CD14-positive monocyte (primary cell): ENCODE results near the gene METTL25B. TPM values are rescaled to one million over a fixed set of nuclear protein-coding genes. Genes with fewer than 3 reads are reported as not detected.

Source experiments
- DNase-seq, 3 donors: peaks; one replicate each; pipeline ENCODE4 v3.0.0-alpha.2; 2011 to 2022
- H2AFZ ChIP-seq: 2 replicates; pipeline ENCODE4 v1.6.0; 2012; ENCODE audit warnings: mild to moderate bottlenecking, low read depth, low read length, inconsistent platforms; ENCODE audit not compliant: insufficient read depth, poor library complexity, severe bottlenecking
- H3K27ac ChIP-seq, 2 donors: 1 replicate in 1 of 2; 2 replicates in 1 of 2; pipeline ENCODE4 v1.5.1; 2012 to 2013; ENCODE audit warnings: low read length in 2 of 2, control low read depth in 1 of 2, inconsistent platforms in 1 of 2, low read depth in 1 of 2, mild to moderate bottlenecking in 1 of 2
- H3K27me3 ChIP-seq, 2 donors: one replicate each; pipeline versions ENCODE4 v1.6.0 to v1.6.1; 2011 to 2013; ENCODE audit warnings: low read length in 2 of 2; ENCODE audit not compliant: control insufficient read depth in 2 of 2, insufficient read depth in 2 of 2
- H3K36me3 ChIP-seq, 2 donors: replicated peaks in 1 of 2; 1 replicate in 1 of 2; 2 replicates in 1 of 2; pipeline versions ENCODE4 v1.5.1 to v1.6.1; 2012 to 2013; ENCODE audit warnings: low read length in 2 of 2, control low read depth in 1 of 2, inconsistent platforms in 1 of 2, mild to moderate bottlenecking in 1 of 2; ENCODE audit not compliant: insufficient read depth in 2 of 2, control insufficient read depth in 1 of 2
- H3K4me1 ChIP-seq, 2 donors: 1 replicate in 1 of 2; 2 replicates in 1 of 2; pipeline versions ENCODE4 v1.5.1 to v1.6.1; 2012 to 2013; ENCODE audit warnings: low read length in 2 of 2, control low read depth in 1 of 2, inconsistent platforms in 1 of 2, mild to moderate bottlenecking in 1 of 2, moderate library complexity in 1 of 2; ENCODE audit not compliant: insufficient read depth in 2 of 2, control insufficient read depth in 1 of 2
- H3K4me2 ChIP-seq: replicated peaks from 2 replicates; pipeline ENCODE3; 2012; ENCODE audit warnings: low read length, moderate library complexity, mild to moderate bottlenecking; ENCODE audit not compliant: poor library complexity, severe bottlenecking; ENCODE audit errors: extremely low read depth
- H3K4me3 ChIP-seq, 3 experiments: fragments of 200-600 bp in 1 of 3; sonication (generic) in 1 of 3; replicated peaks in 1 of 3; 1 replicate in 2 of 3; 2 replicates in 1 of 3; pipeline ENCODE4 v1.5.1; 2011 to 2013; ENCODE audit warnings: low read length in 3 of 3, mild to moderate bottlenecking in 3 of 3, control low read depth in 2 of 3, low read depth in 2 of 3, inconsistent platforms in 1 of 3, moderate library complexity in 1 of 3
- H3K79me2 ChIP-seq: 2 replicates; pipeline ENCODE4 v1.6.0; 2012; ENCODE audit warnings: mild to moderate bottlenecking, control low read depth, inconsistent platforms, low read length, moderate library complexity; ENCODE audit not compliant: insufficient read depth
- H3K9ac ChIP-seq: 2 replicates; pipeline ENCODE4 v1.6.0; 2017; ENCODE audit warnings: low read length, mild to moderate bottlenecking; ENCODE audit not compliant: insufficient read depth, poor library complexity, severe bottlenecking
- H3K9me3 ChIP-seq, 2 donors: replicated peaks in 1 of 2; 1 replicate in 1 of 2; 2 replicates in 1 of 2; pipeline versions ENCODE4 v1.5.1 to v1.6.1; 2012 to 2013; ENCODE audit warnings: low read length in 2 of 2, control low read depth in 1 of 2; ENCODE audit not compliant: control insufficient read depth in 1 of 2, insufficient read depth in 1 of 2
- H4K20me1 ChIP-seq: 2 replicates; pipeline ENCODE4 v1.6.0; 2012; ENCODE audit warnings: mild to moderate bottlenecking, low read length, control low read depth, moderate library complexity; ENCODE audit not compliant: insufficient read depth
- H3K27ac Mint-ChIP-seq, 7 donors: one replicate each; pipeline ENCODE4 v1.8.0; 2020; ENCODE audit warnings: mild to moderate bottlenecking in 7 of 7, mixed read lengths in 7 of 7, moderate library complexity in 6 of 7, inconsistent platforms in 2 of 7
- H3K27me3 Mint-ChIP-seq, 3 donors: one replicate each; pipeline ENCODE4 v1.8.0; 2021 to 2022; ENCODE audit warnings: low read depth in 3 of 3, mild to moderate bottlenecking in 3 of 3, mixed read lengths in 3 of 3, moderate library complexity in 3 of 3, inconsistent platforms in 1 of 3
- H3K36me3 Mint-ChIP-seq, 2 donors: one replicate each; pipeline ENCODE4 v1.8.0; 2020; ENCODE audit warnings: mixed read lengths in 2 of 2, inconsistent platforms in 1 of 2, mild to moderate bottlenecking in 1 of 2
- H3K4me1 Mint-ChIP-seq: one replicate; pipeline ENCODE4 v1.8.0; 2020; ENCODE audit warnings: mild to moderate bottlenecking, mixed read lengths
- H3K4me3 Mint-ChIP-seq, 2 donors: one replicate each; pipeline ENCODE4 v1.8.0; 2020; ENCODE audit warnings: mild to moderate bottlenecking in 2 of 2, mixed read lengths in 2 of 2, moderate library complexity in 1 of 2
- H3K9me3 Mint-ChIP-seq, 7 donors: one replicate each; pipeline ENCODE4 v1.8.0; 2020 to 2022; ENCODE audit warnings: mixed read lengths in 7 of 7, mild to moderate bottlenecking in 6 of 7, moderate library complexity in 6 of 7, inconsistent platforms in 2 of 7
- CTCF ChIP-seq: fragments of 200-600 bp; IDR thresholded peaks from one replicate; pipeline ENCODE4 v1.8.0; 2022; ENCODE audit warnings: antibody characterized with exemption, mild to moderate bottlenecking
- WGBS: methylation state at CpG from one replicate; pipeline ENCODE4 v1.1.5; 2013; ENCODE audit warnings: missing lambda C conversion rate; ENCODE audit not compliant: insufficient coverage; 5-methylcytosine and 5-hydroxymethylcytosine counted together
- intact Hi-C, 2 donors: fragments of 100-400 bp; cut with micrococcal nuclease; formaldehyde crosslinking; loops; one replicate each; pipeline versions ENCODE4 v1.15.0 to v1.15.1; 2023
- polyA plus RNA-seq, 3 donors: library from polyadenylated mRNA; depleted of rRNA in 1 of 3; unstranded in 2 of 3; stranded (reverse) in 1 of 3; fragments of 300-500 nt in 2 of 3; fragments of >200 nt in 1 of 3; fragmentation: Illumina TruSeq in 2 of 3; gene quantifications; 1 replicate in 2 of 3; 2 replicates in 1 of 3; pipeline ENCODE4 v1.2.3, GENCODE V29; 2012 to 2021

The METTL25B gene
- polyA plus RNA-seq, 3 donors = 4.6 to 49.3 (median 4.8) TPM

- peak in 1 of 3 donors; percentile 30 for DNase-seq
- Mint-ChIP-seq H3K27ac (peak overlapping the region; percentile 87 to 98 (median 94)), H3K9me3 (no peaks in the 10 kb centered on the region), H3K36me3 (peaks cover 11 to 14% of the 10 kb centered on the region in 2 donors), H3K4me3 (peak overlapping the region; percentile 88 to 97), H3K4me1 (peaks cover 77% of the 10 kb centered on the region), H3K27me3 (peaks cover 0 to 2% (median 0%) of the 10 kb centered on the region in 3 donors)
- Histone ChIP-seq H3K4me2 (peak overlapping the region; percentile 91), H3K9me3 (no peaks in the 10 kb centered on the region), H3K27me3 (no peaks in the 10 kb centered on the region), H4K20me1 (peaks cover 45% of the 10 kb centered on the region), H3K27ac (peak overlapping the region; percentile 89 to 91), H3K9ac (peak overlapping the region; percentile 80), H3K4me1 (peaks cover 69 to 86% of the 10 kb centered on the region in 2 donors), H3K79me2 (peaks cover 98% of the 10 kb centered on the region), H2AFZ (no peak overlapping the region), H3K4me3 (peak overlapping the region; percentile 75 to 96 (median 84)), H3K36me3 (peaks cover 7 to 10% of the 10 kb centered on the region in 2 donors)
- 18% methylated on average over 4 of the region's 8 CpGs for WGBS
- intact Hi-C loops = loop anchor here (2.0 to 5.0 kb wide), 2 partner anchors 17 to 247 kb away; partner anchors contain the start of genes PRCC (in 2 of the 2) and MEF2D (in 1 of the 2)
- no peak for TF ChIP-seq CTCF
These were observed 21.3 kb downstream of the METTL25B start for GRCh38 chr1:156749419-156750118.

GRCh38 chr1:156750191-156750672, 22.0 kb downstream of the METTL25B start:
- H3K9me3 Mint-ChIP-seq = peaks cover 0 to 2% (median 0%) of the 10 kb centered on the region in 7 donors
- peaks cover 79% of the 10 kb centered on the region for H3K4me1 Mint-ChIP-seq
- no peak for TF ChIP-seq CTCF
- intact Hi-C loops = loop anchor here (2.0 kb wide), 1 partner anchor 17 kb away; the partner anchor contains the start of gene PRCC (in 2 of the 2)
- Histone ChIP-seq H3K4me2 (peak overlapping the region; percentile 91), H3K27ac (peak overlapping the region; percentile 89 to 91), H3K9ac (peak overlapping the region; percentile 80), H3K36me3 (peaks cover under 1 to 3% of the 10 kb centered on the region in 2 donors), H2AFZ (peak overlapping the region; percentile 69), H4K20me1 (peaks cover 39% of the 10 kb centered on the region), H3K9me3 (no peaks in the 10 kb centered on the region), H3K4me1 (peaks cover 67 to 80% of the 10 kb centered on the region in 2 donors), H3K27me3 (no peaks in the 10 kb centered on the region), H3K4me3 (peak overlapping the region; percentile 75 to 96 (median 84)), H3K79me2 (peaks cover 97% of the 10 kb centered on the region)
- H3K27me3 Mint-ChIP-seq = peaks cover 0 to 2% (median 0%) of the 10 kb centered on the region in 3 donors
- DNase-seq = peak in 2 of 3 donors; percentile 48 to 70
- H3K27ac Mint-ChIP-seq = peak overlapping the region; percentile 87 to 98 (median 94)
- H3K36me3 Mint-ChIP-seq = peaks cover 8% of the 10 kb centered on the region in 2 donors
- peak overlapping the region; percentile 88 to 97 for H3K4me3 Mint-ChIP-seq
- 0% methylated on average over 1 of the region's 5 CpGs for WGBS
